GM23338 (cell line): ENCODE results near the gene EEF2KMT. TPM values are rescaled to one million over a fixed set of nuclear protein-coding genes. Genes with fewer than 3 reads are reported as not detected.

Source experiments
- ATAC-seq: fragments of 200-7000 bp; cut with Tn5 transposase; 3 replicates; pipeline ENCODE4 v1.9.1; 2020
- DNase-seq: peaks from one replicate; pipeline ENCODE4 v3.0.0-alpha.2; 2015; ENCODE audit warnings: low spot score
- H2AFZ ChIP-seq: fragments of 200-600 bp; sonication (generic); 2 replicates; pipeline ENCODE4 v1.8.0; 2016; ENCODE audit warnings: antibody characterized with exemption, mild to moderate bottlenecking, moderate library complexity
- H3F3A ChIP-seq: fragments of 200-600 bp; sonication (generic); replicated peaks from 2 replicates; pipeline ENCODE4 v1.8.0; 2017; ENCODE audit warnings: antibody characterized with exemption, mixed run types, low read depth
- H3K27ac ChIP-seq: fragments of 200-600 bp; sonication (generic); 2 replicates; pipeline ENCODE4 v1.6.1; 2016; ENCODE audit warnings: low read depth
- H3K27me3 ChIP-seq: fragments of 200-600 bp; sonication (generic); 2 replicates; pipeline ENCODE4 v1.8.0; 2016; ENCODE audit warnings: mild to moderate bottlenecking, mixed run types, moderate library complexity; ENCODE audit not compliant: insufficient read depth
- H3K36me3 ChIP-seq: fragments of 200-600 bp; sonication (generic); 2 replicates; pipeline ENCODE4 v1.8.0; 2016; ENCODE audit warnings: mild to moderate bottlenecking; ENCODE audit not compliant: insufficient read depth
- H3K4me1 ChIP-seq: fragments of 200-600 bp; sonication (generic); 2 replicates; pipeline ENCODE4 v1.8.0; 2016; ENCODE audit warnings: mild to moderate bottlenecking, moderate library complexity; ENCODE audit not compliant: insufficient read depth
- H3K4me2 ChIP-seq: fragments of 200-600 bp; sonication (generic); 2 replicates; pipeline ENCODE4 v1.7.1; 2017; ENCODE audit warnings: mixed run types
- H3K4me3 ChIP-seq: fragments of 200-600 bp; sonication (generic); 2 replicates; pipeline ENCODE4 v1.6.1; 2016; ENCODE audit warnings: mixed run types
- H3K79me2 ChIP-seq: fragments of 200-600 bp; sonication (generic); replicated peaks from 2 replicates; pipeline ENCODE4 v1.8.0; 2017; ENCODE audit warnings: mild to moderate bottlenecking; ENCODE audit not compliant: insufficient read depth
- H3K9me2 ChIP-seq: fragments of 200-600 bp; sonication (generic); 2 replicates; pipeline ENCODE4 v1.8.0; 2017; ENCODE audit not compliant: insufficient read depth
- H4K20me1 ChIP-seq: fragments of 200-600 bp; sonication (generic); replicated peaks from 2 replicates; pipeline ENCODE4 v1.8.0; 2017; ENCODE audit warnings: mild to moderate bottlenecking; ENCODE audit not compliant: insufficient read depth
- H3K27ac Mint-ChIP-seq: 2 replicates; pipeline ENCODE4 v1.8.0; 2020; ENCODE audit warnings: inconsistent platforms, mild to moderate bottlenecking, moderate library complexity, mixed read lengths
- H3K27me3 Mint-ChIP-seq: 3 replicates; pipeline ENCODE4 v1.8.0; 2022; ENCODE audit warnings: low read depth, mild to moderate bottlenecking, moderate library complexity, mixed read lengths, inconsistent platforms; ENCODE audit not compliant: insufficient read depth, poor library complexity
- H3K36me3 Mint-ChIP-seq: 3 replicates; pipeline ENCODE4 v1.8.0; 2021; ENCODE audit warnings: low read depth, mild to moderate bottlenecking, inconsistent platforms, moderate library complexity, mixed read lengths
- H3K4me1 Mint-ChIP-seq: 3 replicates; pipeline ENCODE4 v1.8.0; 2020; ENCODE audit warnings: mild to moderate bottlenecking, inconsistent platforms, mixed read lengths
- H3K4me3 Mint-ChIP-seq: 3 replicates; pipeline ENCODE4 v1.8.0; 2021; ENCODE audit warnings: moderate library complexity, mild to moderate bottlenecking, inconsistent platforms, mixed read lengths
- H3K9me3 Mint-ChIP-seq: 3 replicates; pipeline ENCODE4 v1.8.0; 2020; ENCODE audit warnings: moderate library complexity, mild to moderate bottlenecking, inconsistent platforms, mixed read lengths
- CREB1 ChIP-seq: fragments of 250-450 bp; sonication (Bioruptor Pico); IDR thresholded peaks from 2 replicates; pipeline ENCODE4 v1.5.0; 2020; ENCODE audit warnings: low read depth, mild to moderate bottlenecking, moderate library complexity
- CTCF ChIP-seq, 2 experiments: fragments of 200-600 bp in 1 of 2; sonication (generic) in 1 of 2; conservative IDR thresholded peaks; 2 replicates each; pipeline versions ENCODE4 v1.5.1 to v1.6.1; 2016 to 2017; ENCODE audit warnings: antibody characterized with exemption in 2 of 2, low read depth in 2 of 2, mild to moderate bottlenecking in 2 of 2, moderate library complexity in 1 of 2
- ETS1 ChIP-seq: IDR thresholded peaks from 2 replicates; pipeline ENCODE4 v1.6.1; 2016; ENCODE audit warnings: antibody characterized with exemption
- EZH2 ChIP-seq: fragments of 200-600 bp; sonication (generic); IDR thresholded peaks from one replicate; pipeline ENCODE4 v1.8.0; 2017; ENCODE audit warnings: antibody characterized with exemption, mild to moderate bottlenecking, low read depth; ENCODE audit not compliant: unreplicated experiment
- EZH2phosphoT487 ChIP-seq: fragments of 200-600 bp; sonication (generic); IDR thresholded peaks from one replicate; pipeline ENCODE4 v1.8.1; 2018; ENCODE audit warnings: antibody characterized with exemption; ENCODE audit not compliant: unreplicated experiment
- JUNB ChIP-seq: IDR thresholded peaks from one replicate; pipeline ENCODE4 v1.6.1; 2016; ENCODE audit warnings: antibody characterized with exemption; ENCODE audit not compliant: unreplicated experiment
- NANOG ChIP-seq: IDR thresholded peaks from 2 replicates; pipeline ENCODE4 v1.6.1; 2016; ENCODE audit warnings: antibody characterized with exemption, borderline replicate concordance
- POLR2AphosphoS5 ChIP-seq: IDR thresholded peaks from 2 replicates; pipeline ENCODE4 v1.6.1; 2016; ENCODE audit warnings: antibody characterized with exemption, low read depth
- REST ChIP-seq: IDR thresholded peaks from one replicate; pipeline ENCODE4 v1.6.1; 2018; ENCODE audit warnings: antibody characterized with exemption; ENCODE audit not compliant: unreplicated experiment
- STAT1 ChIP-seq: IDR thresholded peaks from one replicate; pipeline ENCODE4 v1.6.1; 2016; ENCODE audit warnings: antibody characterized with exemption; ENCODE audit not compliant: unreplicated experiment
- ZNF114 ChIP-seq: fragments of 250-450 bp; sonication (Bioruptor Pico); IDR thresholded peaks from 2 replicates; pipeline ENCODE4 v1.5.0; 2020; ENCODE audit warnings: mild to moderate bottlenecking, moderate library complexity
- ZNF331 ChIP-seq: fragments of 250-450 bp; sonication (Bioruptor Pico); IDR thresholded peaks from 2 replicates; pipeline ENCODE4 v1.5.0; 2020; ENCODE audit warnings: low read depth, mild to moderate bottlenecking, moderate library complexity
- ZNF462 ChIP-seq: fragments of 250-450 bp; sonication (Bioruptor Pico); IDR thresholded peaks from 2 replicates; pipeline ENCODE4 v1.5.0; 2020; ENCODE audit warnings: mild to moderate bottlenecking, moderate library complexity
- polyA plus RNA-seq: library from polyadenylated mRNA; unstranded; fragments of >200 nt; fragmentation: Nextera tagmentation; extraction: Ambion mirVana; gene quantifications from 2 replicates; pipeline ENCODE4 v1.2.1, GENCODE V29; 2016
- total RNA-seq: library from RNA; depleted of rRNA; stranded (reverse); fragments of >200 nt; shearing (Covaris generic); gene quantifications from 2 replicates; pipeline ENCODE4 v1.2.3, GENCODE V29; 2014

EEF2KMT gene
- total and polyA plus RNA-seq, 2 experiments from 2014 or later = 24.0 to 37.1 TPM

GRCh38 chr16:5069048-5069447, 28.5 kb downstream of the EEF2KMT start:
- Mint-ChIP-seq H3K36me3 (no peaks in the 10 kb centered on the region; the same call in 2 of the 3 replicates), H3K27ac (no peak overlapping the region), H3K9me3 (0 out of 3 replicates have a peak, but pooled peaks cover 3% of the 10 kb centered on the region), H3K27me3 (peaks cover 17% of the 10 kb centered on the region), H3K4me1 (peaks cover 18% of the 10 kb centered on the region), H3K4me3 (no peak overlapping the region)
- Histone ChIP-seq H2AFZ (no peak overlapping the region), H3K27ac (no peak overlapping the region), H3K27me3 (no peaks in the 10 kb centered on the region), H3K36me3 (no peaks in the 10 kb centered on the region), H4K20me1 (no peaks in the 10 kb centered on the region), H3K4me2 (no peak overlapping the region), H3K9me2 (no peaks in the 10 kb centered on the region), H3K79me2 (peaks cover 20% of the 10 kb centered on the region), H3K4me1 (peaks cover 7% of the 10 kb centered on the region), H3K4me3 (no peak overlapping the region), H3F3A (no peaks in the 10 kb centered on the region; the same call in 1 of the 2 replicates)
- ATAC-seq (no peak), DNase-seq (no peak)
- no peak for TF ChIP-seq CTCF (conservative IDR thresholded peaks at IDR 0.05; ENCODE audit: low read depth in 2 of 2)
- TF ChIP-seq EZH2 = no peak
- TF ChIP-seq CREB1 (CRISPR knock-in tag) = no peak
- no peak for TF ChIP-seq ZNF331 (CRISPR knock-in tag)
- no peak for TF ChIP-seq ZNF462
- TF ChIP-seq STAT1 = no peak
- no peak for TF ChIP-seq EZH2phosphoT487
- no peak for TF ChIP-seq ETS1
- TF ChIP-seq POLR2AphosphoS5 = no peak
- no peak for TF ChIP-seq JUNB
- TF ChIP-seq REST = no peak
- no peak for TF ChIP-seq ZNF114 (CRISPR knock-in tag)
- TF ChIP-seq NANOG = no peak
